ENCODE measurements around the gene ANXA8L1.
"Not testable (repeated sequence)": the region's sequence is repeated elsewhere in the genome, so short reads cannot be mapped to it uniquely, and the experiment has no call there.

Gene ANXA8L1

DNA sequence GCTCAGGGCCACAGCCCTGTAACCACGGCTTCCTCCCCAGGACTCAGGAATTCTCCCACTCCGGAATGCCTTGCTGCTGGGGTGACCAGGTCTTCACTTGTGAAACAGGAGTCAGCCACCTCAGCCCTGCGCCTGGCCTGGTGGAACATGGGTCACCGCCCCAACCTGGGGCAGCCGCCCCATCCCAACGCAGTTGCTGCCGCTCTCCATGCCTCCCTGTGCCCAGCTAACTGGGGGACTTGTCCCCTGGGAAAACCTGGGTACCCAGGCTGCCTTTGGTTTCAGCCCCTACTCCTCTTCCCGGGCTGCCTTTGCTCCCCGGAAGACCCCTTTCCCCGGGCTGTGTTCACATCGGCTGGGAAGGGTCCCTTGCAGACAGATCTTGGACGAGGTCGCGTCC is 22.2 kb downstream of the ANXA8L1 start:
- not testable (repeated sequence) for DNase-seq (ENCODE audit: low read depth in 1 of 2, low spot score in 1 of 2)

DNA sequence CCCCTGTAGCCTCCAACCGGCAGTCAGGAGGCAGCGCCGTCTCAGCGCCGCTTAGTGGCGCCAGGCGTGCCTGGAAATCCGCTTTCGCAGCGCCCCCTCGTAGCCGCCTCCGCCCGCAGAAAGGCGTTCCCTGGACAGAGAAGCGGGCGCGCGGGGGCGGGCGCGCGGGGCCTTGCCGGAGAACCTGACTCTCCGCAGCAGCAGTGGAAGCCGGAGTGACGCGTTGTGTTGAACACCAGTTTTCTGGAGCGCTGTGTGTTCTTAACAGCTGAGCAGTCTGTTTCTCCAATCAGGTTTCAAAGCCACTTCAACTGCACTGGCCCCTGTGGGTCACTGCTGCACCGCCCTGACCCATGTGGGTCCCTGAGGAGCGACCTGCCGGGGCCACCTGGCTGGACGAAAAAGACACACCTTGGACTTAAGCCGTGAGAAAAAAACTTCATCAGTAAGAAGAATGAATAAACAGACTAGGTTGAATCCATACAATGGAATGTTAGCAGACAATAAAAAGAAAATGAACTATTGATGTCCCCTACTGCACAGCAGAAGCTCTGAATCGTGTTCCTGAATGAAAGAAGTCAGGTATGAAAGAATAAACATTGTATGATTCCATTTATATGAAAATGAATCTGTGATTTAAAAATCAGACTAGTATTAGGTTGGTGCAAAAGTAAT is 22.8 kb downstream of the ANXA8L1 start:
- DNase-seq (ENCODE audit: low read depth in 1 of 2, low spot score in 1 of 2) = not testable (repeated sequence)

DNA sequence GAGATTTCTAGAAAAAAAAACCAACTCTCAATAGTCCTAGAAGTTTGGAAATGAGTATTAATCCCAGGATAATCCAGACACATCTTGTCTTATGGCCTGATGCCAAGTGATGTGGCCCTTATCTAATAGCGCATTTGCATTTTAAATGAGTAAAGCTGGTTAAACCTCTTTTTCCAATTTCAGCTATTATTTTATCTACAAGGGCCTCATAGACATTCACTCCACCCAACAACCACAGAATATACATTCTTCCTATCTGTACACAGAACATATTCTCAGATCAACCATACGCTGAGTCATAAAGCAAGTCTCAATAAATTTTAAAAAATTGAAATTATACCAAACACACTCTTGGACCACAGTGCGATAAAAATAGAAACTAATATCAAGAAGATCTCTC is 34.0 kb downstream of the ANXA8L1 start:
- DNase-seq (ENCODE audit: low read depth in 1 of 2, low spot score in 1 of 2) = not testable (repeated sequence)

DNA sequence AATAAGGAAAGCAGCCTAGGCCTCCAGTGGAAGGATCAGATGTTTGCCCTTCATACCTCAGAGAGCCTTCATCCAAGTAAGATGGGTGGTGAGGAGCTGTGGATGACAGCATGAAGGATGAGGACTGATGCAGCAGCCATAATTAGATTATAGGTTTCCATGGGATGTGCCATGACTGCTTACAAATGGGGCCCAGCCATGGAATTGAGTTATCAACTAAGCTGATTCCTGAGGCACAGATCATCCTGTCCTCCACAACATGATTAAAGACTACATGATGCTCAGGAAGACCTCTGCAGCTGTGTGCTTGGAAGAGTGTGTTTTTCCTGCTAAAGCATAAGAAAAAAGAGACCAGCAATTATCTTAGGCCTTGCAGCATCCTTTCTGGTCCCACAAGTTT is 35.5 kb downstream of the ANXA8L1 start:
- not testable (repeated sequence) for DNase-seq (ENCODE audit: low read depth in 1 of 2, low spot score in 1 of 2)

DNA sequence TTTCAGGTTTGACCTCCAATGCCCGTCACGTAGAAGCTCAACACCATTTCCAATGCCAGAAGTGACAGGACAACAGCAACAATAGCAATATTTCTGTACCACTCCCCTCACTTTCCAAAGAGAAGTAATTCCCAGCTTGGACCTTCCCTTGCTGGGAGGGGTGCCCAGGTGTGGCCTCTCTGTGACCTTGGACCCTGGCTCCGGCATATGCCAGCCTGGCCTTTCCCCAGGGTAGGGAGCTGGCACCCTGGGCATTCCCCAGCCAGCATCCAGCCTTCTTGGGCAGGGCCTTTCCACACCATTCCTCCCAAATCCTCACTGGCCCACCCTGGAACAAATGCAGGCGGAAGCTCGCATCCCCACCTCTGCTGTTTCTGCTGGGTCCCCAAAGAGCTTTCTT is 37.1 kb downstream of the ANXA8L1 start:
- DNase-seq (ENCODE audit: low read depth in 1 of 2, low spot score in 1 of 2) = not testable (repeated sequence)

DNA sequence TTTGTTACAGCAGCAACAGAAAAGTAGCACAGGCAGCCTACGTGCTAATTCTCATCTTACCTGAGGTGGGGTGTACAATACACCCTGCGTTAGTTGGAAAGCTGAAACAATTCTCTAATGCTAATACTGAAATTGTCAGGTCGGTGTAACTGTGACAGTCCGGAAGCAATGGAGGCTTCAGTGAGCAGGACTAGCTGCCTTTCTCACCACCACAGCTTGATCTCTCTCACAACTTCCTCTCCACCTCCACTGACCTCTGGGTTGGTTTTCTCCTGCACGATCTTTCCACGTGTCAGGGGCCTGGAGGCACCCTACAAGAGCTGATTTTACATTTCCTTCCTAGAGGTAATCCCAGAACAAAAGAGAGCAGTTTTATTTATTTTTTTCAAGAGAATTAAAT is 39.7 kb downstream of the ANXA8L1 start:
- DNase-seq (ENCODE audit: low read depth in 1 of 2, low spot score in 1 of 2) = not testable (repeated sequence)

DNA sequence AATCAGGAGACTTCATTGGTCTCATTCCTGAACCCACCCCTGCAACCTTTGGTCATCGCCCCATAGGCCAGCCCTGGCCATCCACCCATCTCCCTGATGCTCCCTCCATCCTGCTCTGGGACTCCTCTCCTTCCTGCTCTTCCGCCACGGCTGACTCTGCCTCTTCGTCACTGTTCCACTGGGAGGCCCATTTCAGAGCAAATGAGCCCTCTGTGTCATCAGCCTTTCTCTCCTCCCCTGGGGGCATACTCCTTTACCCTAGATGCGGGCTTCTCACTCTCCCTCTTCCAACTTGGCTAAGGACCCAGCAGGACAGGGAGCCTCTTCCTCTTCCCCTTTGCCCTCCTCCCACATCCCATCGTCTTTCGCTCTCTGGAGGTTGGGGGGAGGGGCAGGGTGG is 42.7 kb downstream of the ANXA8L1 start:
- DNase-seq (ENCODE audit: low read depth in 1 of 2, low spot score in 1 of 2) = not testable (repeated sequence)

DNA sequence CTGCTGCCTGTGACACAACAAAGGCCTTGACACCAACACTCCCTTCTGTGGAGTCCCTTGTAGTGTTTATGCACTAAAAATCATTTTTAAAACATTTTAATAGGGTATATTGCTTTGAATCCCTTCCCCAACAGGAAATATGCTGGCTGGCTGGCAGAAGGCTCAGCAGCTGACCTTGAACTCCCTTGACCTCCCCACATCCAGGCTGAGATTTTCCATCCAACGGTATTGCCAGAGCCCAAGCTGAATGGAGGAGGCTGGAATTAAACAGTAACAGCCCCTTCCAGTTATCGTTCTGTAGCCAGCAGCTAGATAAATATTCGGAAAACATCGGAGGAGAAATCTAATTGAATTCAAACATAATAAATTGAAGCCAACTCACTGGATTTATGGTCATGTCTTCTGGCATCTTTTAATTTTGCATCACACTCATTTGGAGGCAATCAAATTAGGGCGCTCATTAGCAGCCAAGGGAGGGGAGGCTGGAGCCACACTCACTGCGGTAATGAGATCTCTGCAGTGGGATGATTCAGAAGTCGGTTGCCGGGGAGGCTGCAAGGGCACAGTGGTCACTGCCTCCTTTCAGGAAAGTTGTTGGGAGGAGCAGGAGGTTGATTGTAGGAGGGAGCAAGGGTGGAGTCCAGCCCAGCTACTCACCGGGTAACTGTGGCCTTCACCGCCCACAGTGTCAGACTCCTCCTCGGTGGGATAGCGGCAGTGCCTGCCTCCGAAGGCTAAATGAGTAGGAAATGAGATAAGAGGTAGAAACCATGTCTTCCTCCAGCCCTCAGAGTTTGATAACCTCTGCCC is 44.2 kb downstream of the ANXA8L1 start:
- DNase-seq (ENCODE audit: low read depth in 1 of 2, low spot score in 1 of 2) = not testable (repeated sequence)

DNA sequence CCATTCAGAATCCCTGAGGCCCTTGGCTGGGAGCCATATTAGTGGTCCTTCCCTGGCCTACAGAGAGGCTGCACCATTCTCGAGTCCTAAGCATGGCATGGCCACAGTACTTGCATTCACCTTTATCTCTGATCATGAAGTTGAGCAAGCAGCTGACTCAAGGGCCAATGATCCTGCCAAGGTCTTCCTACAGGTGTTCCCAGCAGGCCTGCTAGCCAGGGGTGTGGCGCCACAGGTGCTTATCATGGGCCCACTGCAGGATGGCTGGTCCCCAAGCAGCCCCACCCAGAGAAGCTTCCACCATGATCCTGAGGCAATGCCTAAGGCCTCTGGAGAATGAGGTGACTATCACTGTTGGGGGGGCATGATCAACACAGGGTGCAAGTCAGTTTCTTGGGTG is 48.0 kb downstream of the ANXA8L1 start:
- DNase-seq (ENCODE audit: low read depth in 1 of 2, low spot score in 1 of 2) = not testable (repeated sequence)

DNA sequence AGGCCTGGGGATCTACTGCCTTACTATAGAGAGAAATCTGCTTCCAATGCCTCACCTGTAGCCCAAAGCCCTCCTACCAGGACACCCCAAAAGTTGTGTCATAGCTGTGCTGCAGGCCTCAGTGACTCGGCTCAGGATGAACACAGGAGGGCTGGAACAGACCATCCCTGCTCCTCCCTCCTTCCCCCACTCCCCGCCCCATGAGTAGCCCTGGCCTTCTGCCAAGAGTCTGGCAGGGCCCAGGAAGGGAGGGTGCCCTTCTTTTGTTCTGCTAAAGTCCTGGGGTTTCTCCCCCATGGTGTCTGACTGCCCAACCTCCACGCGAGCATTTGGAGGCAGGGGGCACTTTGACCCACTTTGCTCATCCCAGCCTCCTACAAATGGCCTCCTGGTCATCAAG is 65.4 kb downstream of the ANXA8L1 start:
- not testable (repeated sequence) for DNase-seq (ENCODE audit: low read depth in 1 of 2, low spot score in 1 of 2)
